WTC11 (cell line): ENCODE data around the gene DNAJC15. TPM values are rescaled to one million over a fixed set of nuclear protein-coding genes. Genes with fewer than 3 reads are reported as not detected.
A peak's percentile ranks its signal among the peaks of the same experiment; 100 is the strongest.

Experiments
- ATAC-seq: fragments of 200-7000 bp; cut with Tn5 transposase; 2 replicates; pipeline ENCODE4 v1.10.0; 2021; ENCODE audit warnings: mild to moderate bottlenecking, moderate library complexity
- CTCF ChIA-PET: fragments of 300-600 bp; sonication (Branson Sonifier 250); formaldehyde crosslinking; loops from one replicate; lab custom pipeline; 2021; ENCODE audit warnings: antibody characterized with exemption; lab: Charles Lee
- POLR2A ChIA-PET: fragments of 350-600 bp; sonication (Branson Sonifier 250); formaldehyde crosslinking; loops from one replicate; lab custom pipeline; 2021; ENCODE audit warnings: antibody characterized with exemption; lab: Charles Lee
- DNase-seq: peaks from one replicate; pipeline ENCODE4 v3.0.0; 2021; ENCODE audit warnings: low spot score
- H3K27ac Mint-ChIP-seq: 2 replicates; pipeline ENCODE4 v1.8.0; 2021; ENCODE audit warnings: mixed read lengths
- H3K27me3 Mint-ChIP-seq: 2 replicates; pipeline ENCODE4 v1.8.0; 2021; ENCODE audit warnings: low read depth, mild to moderate bottlenecking, moderate library complexity, mixed read lengths
- H3K36me3 Mint-ChIP-seq: 2 replicates; pipeline ENCODE4 v1.8.0; 2021; ENCODE audit warnings: mixed read lengths
- H3K4me1 Mint-ChIP-seq: 2 replicates; pipeline ENCODE4 v1.8.0; 2022; ENCODE audit warnings: mixed read lengths
- H3K4me3 Mint-ChIP-seq: 2 replicates; pipeline ENCODE4 v1.8.0; 2021; ENCODE audit warnings: mild to moderate bottlenecking, moderate library complexity, mixed read lengths
- H3K9me3 Mint-ChIP-seq: 2 replicates; pipeline ENCODE4 v1.8.0; 2021; ENCODE audit warnings: mixed read lengths
- AFF4 ChIP-seq: sonication (generic); formaldehyde crosslinking; IDR thresholded peaks from 2 replicates; pipeline ENCODE4 v1.8.1; 2023; ENCODE audit warnings: mild to moderate bottlenecking, missing genetic modification reagents, borderline replicate concordance
- AR ChIP-seq: fragments of 250-450 bp; sonication (Bioruptor Pico); IDR thresholded peaks from 2 replicates; pipeline ENCODE4 v1.9.0; 2021; ENCODE audit warnings: mild to moderate bottlenecking
- ARID4B ChIP-seq: sonication (generic); formaldehyde crosslinking; IDR thresholded peaks from 2 replicates; pipeline ENCODE4 v1.8.0; 2023; ENCODE audit warnings: missing genetic modification reagents, mild to moderate bottlenecking, borderline replicate concordance
- ERG ChIP-seq: fragments of 250-450 bp; sonication (Bioruptor Pico); IDR thresholded peaks from 2 replicates; pipeline ENCODE4 v1.8.0; 2021; ENCODE audit warnings: mild to moderate bottlenecking
- GABPB1 ChIP-seq: sonication (generic); formaldehyde crosslinking; IDR thresholded peaks from 2 replicates; pipeline ENCODE4 v1.8.1; 2023; ENCODE audit warnings: mild to moderate bottlenecking, missing genetic modification reagents
- GRHL2 ChIP-seq: fragments of 250-450 bp; sonication (Bioruptor Pico); IDR thresholded peaks from 2 replicates; pipeline ENCODE4 v1.8.0; 2022; ENCODE audit warnings: mild to moderate bottlenecking, moderate library complexity; ENCODE audit not compliant: insufficient replicate concordance, severe bottlenecking
- JAZF1 ChIP-seq: fragments of 250-450 bp; sonication (Bioruptor Pico); IDR thresholded peaks from 2 replicates; pipeline ENCODE4 v1.9.0; 2021; ENCODE audit warnings: moderate library complexity, mild to moderate bottlenecking, inconsistent platforms
- KAT7 ChIP-seq: sonication (generic); formaldehyde crosslinking; IDR thresholded peaks from 2 replicates; pipeline ENCODE4 v1.8.1; 2023; ENCODE audit warnings: missing genetic modification reagents, mild to moderate bottlenecking, borderline replicate concordance
- NFE2L1 ChIP-seq: sonication (generic); formaldehyde crosslinking; IDR thresholded peaks from 2 replicates; pipeline ENCODE4 v1.8.1; 2023; ENCODE audit warnings: missing genetic modification reagents
- NR1H2 ChIP-seq: sonication (generic); formaldehyde crosslinking; IDR thresholded peaks from 2 replicates; pipeline ENCODE4 v1.9.0; 2021; ENCODE audit warnings: mild to moderate bottlenecking, moderate library complexity, missing genetic modification reagents
- RORB ChIP-seq: fragments of 250-450 bp; sonication (Bioruptor Pico); IDR thresholded peaks from 2 replicates; pipeline ENCODE4 v1.9.0; 2021; ENCODE audit warnings: mild to moderate bottlenecking
- SOX15 ChIP-seq: fragments of 250-450 bp; sonication (Bioruptor Pico); IDR thresholded peaks from 2 replicates; pipeline ENCODE4 v1.9.0; 2021; ENCODE audit warnings: mild to moderate bottlenecking
- TCF7 ChIP-seq: sonication (generic); formaldehyde crosslinking; IDR thresholded peaks from 2 replicates; pipeline ENCODE4 v1.8.0; 2022; ENCODE audit warnings: mild to moderate bottlenecking, low read depth, missing genetic modification reagents, moderate library complexity
- ZBTB21 ChIP-seq: sonication (generic); formaldehyde crosslinking; IDR thresholded peaks from 2 replicates; pipeline ENCODE4 v1.8.1; 2023; ENCODE audit warnings: mild to moderate bottlenecking, missing genetic modification reagents, borderline replicate concordance
- ZNF232 ChIP-seq: sonication (generic); formaldehyde crosslinking; IDR thresholded peaks from 2 replicates; pipeline ENCODE4 v1.8.0; 2022; ENCODE audit warnings: mild to moderate bottlenecking, missing genetic modification reagents
- ZNF416 ChIP-seq: fragments of 250-450 bp; sonication (Bioruptor Pico); IDR thresholded peaks from 2 replicates; pipeline ENCODE4 v1.9.0; 2021; ENCODE audit warnings: mild to moderate bottlenecking, inconsistent platforms
- ZNF423 ChIP-seq: fragments of 250-450 bp; sonication (Bioruptor Pico); IDR thresholded peaks from 2 replicates; pipeline ENCODE4 v2.1.2; 2022; ENCODE audit warnings: mild to moderate bottlenecking, moderate library complexity
- ZSCAN18 ChIP-seq: fragments of 250-450 bp; sonication (Bioruptor Pico); IDR thresholded peaks from 2 replicates; pipeline ENCODE4 v2.1.2; 2022; ENCODE audit warnings: mild to moderate bottlenecking, moderate library complexity
- total RNA-seq: library from RNA; stranded (reverse); gene quantifications from 3 replicates; pipeline ENCODE4 v1.2.3, GENCODE V29; 2021
- TF ChIP-seq, protein P1 (sequence below): fragments of 250-450 bp; sonication (Bioruptor Pico); conservative IDR thresholded peaks from 2 replicates; pipeline ENCODE4 v1.9.0; 2021; ENCODE audit warnings: mild to moderate bottlenecking
- TF ChIP-seq, protein P2 (sequence below): sonication (generic); formaldehyde crosslinking; IDR thresholded peaks from 2 replicates; pipeline ENCODE4 v1.8.0; 2022; ENCODE audit warnings: mild to moderate bottlenecking, missing genetic modification reagents

The DNAJC15 gene
- total RNA-seq, 1 experiment from 2014 or later = 12.2 TPM

DNA sequence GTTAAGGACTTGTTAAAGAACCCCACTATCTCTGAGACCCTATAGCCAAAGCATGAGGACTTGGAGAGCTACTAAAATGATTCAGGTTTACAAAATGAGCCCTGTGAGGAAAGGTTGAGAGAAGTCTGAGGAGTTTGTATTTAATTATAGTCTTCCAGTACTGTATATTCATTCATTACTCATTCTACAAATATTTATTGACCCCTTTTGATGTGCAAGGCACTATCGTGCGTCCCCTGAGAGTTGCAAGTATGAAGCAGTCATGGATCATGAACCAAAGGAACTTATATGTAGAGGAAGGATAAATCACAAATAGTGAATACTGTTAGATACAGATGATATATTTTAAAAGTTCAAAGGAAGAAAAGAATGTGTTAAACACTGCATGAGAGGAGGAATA lies 84.4 kb downstream of the DNAJC15 start (continued):
- TF ChIP-seq AR (no peak), ZBTB21 (CRISPR knock-in tag) (no peak), NR1H2 (CRISPR knock-in tag) (no peak)
- TF ChIP-seq, all 79 proteins: peak for 0

- Mint-ChIP-seq H3K27me3 (no peaks in the 10 kb centered on the region), H3K27ac (peak overlapping the region; percentile 28; the same call in 1 of the 2 replicates), H3K9me3 (no peaks in the 10 kb centered on the region), H3K36me3 (no peaks in the 10 kb centered on the region), H3K4me1 (0 out of 2 replicates have a peak, but pooled peaks cover 3% of the 10 kb centered on the region), H3K4me3 (no peak overlapping the region)
- ChIA-PET POLR2A (no interaction called here), CTCF (no interaction called here)
- DNase-seq (no peak), ATAC-seq (no peak)
- TF ChIP-seq, protein P1, sequence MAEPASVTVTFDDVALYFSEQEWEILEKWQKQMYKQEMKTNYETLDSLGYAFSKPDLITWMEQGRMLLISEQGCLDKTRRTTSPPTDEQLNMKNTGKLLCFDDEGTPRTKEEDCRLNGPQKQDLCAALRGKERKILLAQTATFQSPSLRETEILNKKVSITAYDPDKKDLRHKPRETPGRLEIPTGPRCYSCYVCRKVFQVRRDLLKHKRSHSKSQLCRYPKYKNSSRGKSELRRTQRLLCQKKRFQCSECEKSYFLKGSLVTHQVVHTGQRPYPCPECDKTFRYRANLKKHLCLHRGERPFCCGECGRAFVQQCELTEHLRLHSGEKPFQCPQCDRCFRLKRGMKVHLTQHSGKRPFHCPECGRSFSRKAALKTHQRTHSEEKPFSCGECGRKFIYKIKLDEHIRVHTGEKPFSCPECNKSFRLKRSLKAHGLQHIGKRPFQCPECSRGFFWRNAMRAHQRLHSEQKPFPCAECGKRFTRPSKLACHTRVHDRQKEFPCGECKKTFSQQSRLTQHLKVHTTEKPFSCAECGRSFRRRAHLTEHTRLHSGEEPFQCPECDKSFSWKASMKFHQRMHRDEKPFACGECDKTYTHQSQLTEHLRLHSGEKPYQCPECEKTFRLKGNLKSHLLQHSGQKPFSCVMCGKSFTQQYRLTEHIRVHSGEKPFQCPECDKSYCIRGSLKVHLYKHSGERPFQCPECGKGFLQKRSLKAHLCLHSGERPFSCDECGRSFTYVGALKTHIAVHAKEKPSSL (CRISPR knock-in tag) = no peak
- TF ChIP-seq AFF4 (CRISPR knock-in tag) (no peak), GABPB1 (no peak), JAZF1 (CRISPR knock-in tag) (no peak), ERG (no peak), ZNF232 (CRISPR knock-in tag) (no peak), SOX15 (no peak), GRHL2 (CRISPR knock-in tag) (no peak), ZNF423 (no peak), ARID4B (no peak), NFE2L1 (CRISPR knock-in tag) (no peak), ZNF416 (CRISPR knock-in tag) (no peak), RORB (CRISPR knock-in tag) (no peak), ZSCAN18 (CRISPR knock-in tag) (no peak), TCF7 (CRISPR knock-in tag) (no peak), KAT7 (CRISPR knock-in tag) (no peak)
- TF ChIP-seq, protein P2, sequence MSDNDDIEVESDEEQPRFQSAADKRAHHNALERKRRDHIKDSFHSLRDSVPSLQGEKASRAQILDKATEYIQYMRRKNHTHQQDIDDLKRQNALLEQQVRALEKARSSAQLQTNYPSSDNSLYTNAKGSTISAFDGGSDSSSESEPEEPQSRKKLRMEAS (CRISPR knock-in tag) = no peak
Measured at GRCh38 chr13:43110036-43110435, 86.7 kb downstream of the DNAJC15 start.
